Gastrocnemius medialis (tissue), 4 donors: ENCODE measurements around the gene ZNF423. TPM values are rescaled to one million over a fixed set of nuclear protein-coding genes. Genes with fewer than 3 reads are reported as not detected.
A peak's percentile ranks its signal among the peaks of the same experiment; 100 is the strongest.

Experiments
- ATAC-seq, 2 donors: fragments of 150-250 bp; one replicate each; pipeline ENCODE4 v1.9.1; 2016
- DNase-seq, 2 donors: peaks; one replicate each; pipeline ENCODE4 v3.0.0-alpha.2; 2019
- H3K27ac ChIP-seq, 4 donors: fragments of 200-600 bp; sonication (generic); 1 replicate in 1 of 4; 2 replicates in 3 of 4; pipeline ENCODE4 v1.5.1; 2016 to 2018; ENCODE audit warnings: mild to moderate bottlenecking in 2 of 4, moderate library complexity in 1 of 4
- H3K27me3 ChIP-seq, 3 donors: fragments of 200-600 bp; sonication (generic) in 2 of 3; 1 replicate in 1 of 3; 2 replicates in 2 of 3; pipeline versions ENCODE4 v1.5.1 to v1.6.0; 2016 to 2019; ENCODE audit warnings: mild to moderate bottlenecking in 1 of 3, moderate library complexity in 1 of 3
- H3K36me3 ChIP-seq, 2 donors: fragments of 200-600 bp; sonication (generic) in 1 of 2; one replicate each; pipeline ENCODE4 v1.5.1; 2017 to 2018
- H3K4me1 ChIP-seq, 2 donors: fragments of 200-600 bp; sonication (generic) in 1 of 2; one replicate each; pipeline ENCODE4 v1.5.1; 2016 to 2017; ENCODE audit warnings: mild to moderate bottlenecking in 2 of 2
- H3K4me3 ChIP-seq, 4 donors: fragments of 200-600 bp; sonication (generic) in 3 of 4; 1 replicate in 1 of 4; 2 replicates in 3 of 4; pipeline ENCODE4 v1.5.1; 2016 to 2019; ENCODE audit warnings: mild to moderate bottlenecking in 2 of 4
- H3K9me3 ChIP-seq, 3 donors: fragments of 200-600 bp; sonication (generic) in 2 of 3; 1 replicate in 1 of 3; 2 replicates in 2 of 3; pipeline ENCODE4 v1.5.1; 2016 to 2019
- CTCF ChIP-seq, 5 experiments: fragments of 450-650 bp in 3 of 5; fragments of 200-600 bp in 2 of 5; sonication (generic) in 2 of 5; IDR thresholded peaks in 4 of 5; conservative IDR thresholded peaks in 1 of 5; 1 replicate in 4 of 5; 2 replicates in 1 of 5; pipeline ENCODE4 v1.5.1; 2016 to 2019; ENCODE audit warnings: antibody characterized with exemption in 5 of 5, mild to moderate bottlenecking in 3 of 5, moderate library complexity in 3 of 5
- POLR2A ChIP-seq, 2 donors: fragments of 450-650 bp; IDR thresholded peaks; one replicate each; pipeline ENCODE4 v1.6.1; 2017; ENCODE audit warnings: antibody characterized with exemption in 2 of 2, mild to moderate bottlenecking in 2 of 2, moderate library complexity in 2 of 2
- in situ Hi-C, 4 donors: fragments of 200-750 bp; cut with MboI; loops; one replicate each; pipeline versions ENCODE4 v1.15.0 to v1.8.0; 2017; ENCODE audit warnings: low sequenced_read_pairs in 4 of 4
- intact Hi-C: fragments of 100-400 bp; cut with DNase I; formaldehyde crosslinking; loops from one replicate; pipeline ENCODE4 v1.15.1; 2023; ENCODE audit warnings: low total_unique reads
- total RNA-seq, 4 donors: library from RNA; depleted of rRNA; stranded (reverse); fragments of >200 nt; gene quantifications; one replicate each; pipeline versions ENCODE4 v1.1.0 to v1.2.3, GENCODE V29; 2016

The ZNF423 gene
- total RNA-seq, 4 donors from 2014 or later, result 8.4 to 15.8 (median 12.5) TPM

- H3K9me3 ChIP-seq, result no peaks in the 10 kb centered on the region
- ATAC-seq, result peak; percentile 34 to 46
- intact Hi-C loops, result no loop called here
- H3K4me1 ChIP-seq, result peaks cover 41 to 65% of the 10 kb centered on the region in 2 donors
- TF ChIP-seq POLR2A (IDR thresholded peaks at IDR 0.05), result no peak
- TF ChIP-seq CTCF (IDR thresholded peaks at IDR 0.05 in 4 of 5, conservative IDR thresholded peaks at IDR 0.05 in 1 of 5), result no peak
- H3K4me3 ChIP-seq, result peak overlapping the region in 1 of 4 donors; percentile 1
- peak overlapping the region in 3 of 4 donors; percentile 22 to 61 (median 54) for H3K27ac ChIP-seq
- in situ Hi-C loops, result no loop called here
- DNase-seq, result no peak
- H3K27me3 ChIP-seq, result no peaks in the 10 kb centered on the region
- H3K36me3 ChIP-seq, result no peaks in the 10 kb centered on the region
Observed at GRCh38 chr16:49776085-49776595, 79.8 kb downstream of the ZNF423 start.

GRCh38 chr16:49775581-49775980, 80.3 kb downstream of the ZNF423 start:
- intact Hi-C loops (no loop called here), in situ Hi-C loops (no loop called here)
- Histone ChIP-seq H3K4me3 (peak overlapping the region in 1 of 4 donors; percentile 1), H3K27ac (peak overlapping the region in 3 of 4 donors; percentile 22 to 61 (median 54)), H3K27me3 (no peaks in the 10 kb centered on the region), H3K36me3 (no peaks in the 10 kb centered on the region), H3K9me3 (no peaks in the 10 kb centered on the region), H3K4me1 (peaks cover 41 to 65% of the 10 kb centered on the region in 2 donors)
- ATAC-seq (peak in 1 of 2 donors; percentile 8), DNase-seq (no peak)
- TF ChIP-seq POLR2A (IDR thresholded peaks at IDR 0.05) (no peak), CTCF (IDR thresholded peaks at IDR 0.05 in 4 of 5, conservative IDR thresholded peaks at IDR 0.05 in 1 of 5) (no peak)

- Histone ChIP-seq H3K4me3 (no peak overlapping the region), H3K4me1 (peaks cover 41 to 62% of the 10 kb centered on the region in 2 donors), H3K36me3 (no peaks in the 10 kb centered on the region), H3K27me3 (no peaks in the 10 kb centered on the region), H3K27ac (peak overlapping the region in 1 of 4 donors; percentile 61), H3K9me3 (no peaks in the 10 kb centered on the region)
- DNase-seq (no peak), ATAC-seq (no peak)
- intact Hi-C loops (no loop called here), in situ Hi-C loops (no loop called here)
- no peak for TF ChIP-seq CTCF (IDR thresholded peaks at IDR 0.05 in 4 of 5, conservative IDR thresholded peaks at IDR 0.05 in 1 of 5)
- no peak for TF ChIP-seq POLR2A (IDR thresholded peaks at IDR 0.05)
Observed at GRCh38 chr16:49775018-49775417, 80.9 kb downstream of the ZNF423 start.

GRCh38 chr16:49773534-49774475, 82.1 kb downstream of the ZNF423 start:
- H3K4me1 ChIP-seq, result peaks cover 37 to 50% of the 10 kb centered on the region in 2 donors
- intact Hi-C loops (no loop called here), in situ Hi-C loops (no loop called here)
- peak overlapping the region in 1 of 4 donors; percentile 61 for H3K27ac ChIP-seq
- no peak for ATAC-seq
- H3K4me3 ChIP-seq, result no peak overlapping the region
- H3K36me3 ChIP-seq, result no peaks in the 10 kb centered on the region
- no peak for DNase-seq
- no peaks in the 10 kb centered on the region for H3K27me3 ChIP-seq
- H3K9me3 ChIP-seq, result no peaks in the 10 kb centered on the region
- no peak for TF ChIP-seq POLR2A (IDR thresholded peaks at IDR 0.05)
- TF ChIP-seq CTCF (IDR thresholded peaks at IDR 0.05 in 4 of 5, conservative IDR thresholded peaks at IDR 0.05 in 1 of 5), result no peak
